Endothelial cell of umbilical vein (primary cell): ENCODE data around the gene POU6F2. TPM values are rescaled to one million over a fixed set of nuclear protein-coding genes. Genes with fewer than 3 reads are reported as not detected.

Experiments used
- BruUV-seq: library from RNA; stranded (reverse); fragments of 400-500 nt; replicated peaks from 2 replicates; lab custom pipeline; 2021; lab: Mats Ljungman, UMichigan
- CTCF ChIA-PET: fragments of 300-600, 350-600 bp; sonication (Branson Sonifier 250); formaldehyde crosslinking; loops from one replicate; lab custom pipeline; 2021; ENCODE audit warnings: antibody characterized with exemption, inconsistent platforms; lab: Charles Lee
- POLR2A ChIA-PET: fragments of 300-600, 350-600 bp; sonication (Branson Sonifier 250); formaldehyde crosslinking; loops from one replicate; lab custom pipeline; 2021; ENCODE audit warnings: antibody characterized with exemption, inconsistent platforms; lab: Charles Lee
- DNase-seq: peaks from one replicate; pipeline ENCODE4 v3.0.0-alpha.2; 2011; ENCODE audit warnings: low read depth, low spot score
- FAIRE-seq: peaks from 2 replicates; lab custom pipeline; 2011; peaks lifted over from hg19 to GRCh38; lab: Jason Lieb, UNC
- H2AFZ ChIP-seq: 2 replicates; pipeline ENCODE4 v1.6.0; 2012; ENCODE audit warnings: low read depth, low read length, control low read depth, inconsistent platforms
- H3K27ac ChIP-seq: 2 replicates; pipeline ENCODE4 v1.5.1; 2011; ENCODE audit warnings: low read depth, mild to moderate bottlenecking, control low read depth, low read length, moderate library complexity; ENCODE audit not compliant: insufficient read depth
- H3K27me3 ChIP-seq, 2 experiments: 2 replicates each; pipeline versions ENCODE4 v1.6.0 to v1.6.1; 2011; ENCODE audit warnings: low read length in 2 of 2, mixed read lengths in 1 of 2; ENCODE audit not compliant: control insufficient read depth in 2 of 2, insufficient read depth in 2 of 2
- H3K36me3 ChIP-seq, 2 experiments: 2 replicates in 1 of 2; 3 replicates in 1 of 2; pipeline ENCODE4 v1.5.1; 2011; ENCODE audit warnings: low read length in 2 of 2, mild to moderate bottlenecking in 1 of 2, moderate library complexity in 1 of 2; ENCODE audit not compliant: control insufficient read depth in 2 of 2, insufficient read depth in 2 of 2; ENCODE audit errors: extremely low read depth in 1 of 2
- H3K4me1 ChIP-seq: 3 replicates; pipeline ENCODE4 v1.5.1; 2011; ENCODE audit warnings: mild to moderate bottlenecking, low read length; ENCODE audit not compliant: control insufficient read depth, insufficient read depth; ENCODE audit errors: extremely low read depth
- H3K4me2 ChIP-seq: 2 replicates; pipeline ENCODE4 v1.6.1; 2011; ENCODE audit warnings: low read length, control low read depth, mixed read lengths; ENCODE audit not compliant: insufficient read depth
- H3K4me3 ChIP-seq, 3 experiments: fragments of 200-600 bp in 1 of 3; sonication (generic), shearing (Covaris generic) in 1 of 3; replicated peaks in 1 of 3; 2 replicates each; pipeline ENCODE4 v1.5.1; 2011 to 2016; ENCODE audit warnings: control low read depth in 3 of 3, low read length in 3 of 3, mild to moderate bottlenecking in 2 of 3, inconsistent platforms in 1 of 3, low read depth in 1 of 3, moderate library complexity in 1 of 3; ENCODE audit not compliant: insufficient read depth in 1 of 3
- H3K79me2 ChIP-seq: 2 replicates; pipeline ENCODE4 v1.6.0; 2012; ENCODE audit warnings: low read length, inconsistent platforms; ENCODE audit not compliant: control insufficient read depth, insufficient read depth
- H3K9ac ChIP-seq: replicated peaks from 2 replicates; pipeline ENCODE3; 2011; ENCODE audit warnings: low read length, control low read depth; ENCODE audit not compliant: insufficient read depth; ENCODE audit errors: extremely low read depth
- H3K9me1 ChIP-seq: replicated peaks from 3 replicates; pipeline ENCODE4 v1.6.0; 2011; ENCODE audit warnings: mild to moderate bottlenecking, low read length; ENCODE audit not compliant: control insufficient read depth, insufficient read depth; ENCODE audit errors: extremely low read depth
- H3K9me3 ChIP-seq: replicated peaks from 2 replicates; pipeline ENCODE4 v1.5.1; 2012; ENCODE audit warnings: low read length, inconsistent platforms; ENCODE audit not compliant: control insufficient read depth, insufficient read depth
- H4K20me1 ChIP-seq: replicated peaks from 2 replicates; pipeline ENCODE3; 2011; ENCODE audit warnings: mild to moderate bottlenecking, low read length; ENCODE audit not compliant: control insufficient read depth, insufficient read depth; ENCODE audit errors: extremely low read depth
- EZH2 ChIP-seq: IDR thresholded peaks from 2 replicates; pipeline ENCODE4 v1.6.1; 2012; ENCODE audit warnings: borderline replicate concordance, low read depth, mild to moderate bottlenecking, moderate library complexity, low read length, inconsistent platforms; ENCODE audit not compliant: severe bottlenecking
- FOS ChIP-seq: IDR thresholded peaks from 2 replicates; pipeline ENCODE4 v1.6.1; 2011; ENCODE audit warnings: mild to moderate bottlenecking, low read length, moderate library complexity, borderline replicate concordance; ENCODE audit not compliant: insufficient read depth
- GATA2 ChIP-seq: IDR thresholded peaks from 2 replicates; pipeline ENCODE4 v1.7.0; 2011; ENCODE audit warnings: low read depth, mild to moderate bottlenecking, moderate library complexity, mixed read lengths, low read length; ENCODE audit not compliant: insufficient read length, insufficient read depth
- JUN ChIP-seq: IDR thresholded peaks from 2 replicates; pipeline ENCODE4 v1.6.1; 2011; ENCODE audit warnings: borderline replicate concordance, low read depth; ENCODE audit not compliant: insufficient read length, insufficient read depth
- MYC ChIP-seq: IDR thresholded peaks from one replicate; pipeline ENCODE4 v1.6.1; 2011; ENCODE audit warnings: mild to moderate bottlenecking, low read depth, low read length
- POLR2A ChIP-seq: IDR thresholded peaks from 2 replicates; pipeline ENCODE4 v1.6.1; 2012; ENCODE audit warnings: low read depth, mild to moderate bottlenecking, control low read depth, low read length
- POLR2AphosphoS5 ChIP-seq: IDR thresholded peaks from 2 replicates; pipeline ENCODE4 v1.6.1; 2012; ENCODE audit warnings: low read depth, mild to moderate bottlenecking, control low read depth, low read length, moderate library complexity; ENCODE audit not compliant: insufficient read depth
- dilution Hi-C: fragments of 300-500 bp; cut with MboI; formaldehyde crosslinking; loops from one replicate; pipeline ENCODE4 v1.15.0; 2019; ENCODE audit warnings: low sequenced_read_pairs; ENCODE audit not compliant: extremely low pct_ligation_motif_present
- intact Hi-C: fragments of 100-400 bp; cut with micrococcal nuclease; formaldehyde crosslinking; loops from one replicate; pipeline ENCODE4 v1.10.0; 2022
- polyA plus RNA-seq, 4 experiments: library from polyadenylated mRNA; depleted of rRNA in 3 of 4; stranded (reverse) in 3 of 4; unstranded in 1 of 4; fragments of >200 nt; gene quantifications; 2 replicates each; pipeline versions ENCODE4 v1.2.1 to v1.2.3, GENCODE V29; 2011 to 2012; ENCODE audit warnings: missing spikeins in 1 of 4
- total RNA-seq: library from RNA; stranded (reverse); gene quantifications from 2 replicates; pipeline ENCODE4 v1.2.3, GENCODE V29; 2021
- TF ChIP-seq, protein P1 (sequence below), 2 donors: IDR thresholded peaks; 1 replicate in 1 of 2; 2 replicates in 1 of 2; pipeline ENCODE4 v1.5.1; 2011; ENCODE audit warnings: low read length in 2 of 2, mild to moderate bottlenecking in 2 of 2, moderate library complexity in 2 of 2, control low read depth in 1 of 2, inconsistent platforms in 1 of 2, low read depth in 1 of 2; ENCODE audit not compliant: insufficient read depth in 1 of 2; ENCODE audit errors: extremely low read depth in 1 of 2
- TF ChIP-seq, protein P2 (sequence below): IDR thresholded peaks from 2 replicates; pipeline ENCODE4 v1.6.1; 2011; ENCODE audit not compliant: insufficient read depth, insufficient read length

POU6F2 gene
- total and polyA plus RNA-seq, 2 donors (not counting 3 experiments of a cell fraction or from before 2014, with no cell fraction given): 0.29 TPM; not detected in 1

- ChIA-PET POLR2A (no interaction called here), CTCF (no interaction called here)
Measured at GRCh38 chr7:39507866-39508551, 530.3 kb downstream of the POU6F2 start.

More at GRCh38 chr7:39507866-39508551, 530.3 kb downstream of the POU6F2 start:
- H3K27ac ChIP-seq: no peak overlapping the region
- DNase-seq (no peak), FAIRE-seq (no peak)
- H3K9ac ChIP-seq: no peak overlapping the region
- H3K79me2 ChIP-seq: no peaks in the 10 kb centered on the region
- H3K4me2 ChIP-seq: no peak overlapping the region
- intact Hi-C loops (no loop called here), dilution Hi-C loops (no loop called here)
- H3K27me3 ChIP-seq: no peaks in the 10 kb centered on the region
- TF ChIP-seq FOS (no peak), GATA2 (no peak), JUN (no peak), POLR2AphosphoS5 (no peak), EZH2 (no peak), POLR2A (no peak), MYC (no peak)
- TF ChIP-seq, protein P1, sequence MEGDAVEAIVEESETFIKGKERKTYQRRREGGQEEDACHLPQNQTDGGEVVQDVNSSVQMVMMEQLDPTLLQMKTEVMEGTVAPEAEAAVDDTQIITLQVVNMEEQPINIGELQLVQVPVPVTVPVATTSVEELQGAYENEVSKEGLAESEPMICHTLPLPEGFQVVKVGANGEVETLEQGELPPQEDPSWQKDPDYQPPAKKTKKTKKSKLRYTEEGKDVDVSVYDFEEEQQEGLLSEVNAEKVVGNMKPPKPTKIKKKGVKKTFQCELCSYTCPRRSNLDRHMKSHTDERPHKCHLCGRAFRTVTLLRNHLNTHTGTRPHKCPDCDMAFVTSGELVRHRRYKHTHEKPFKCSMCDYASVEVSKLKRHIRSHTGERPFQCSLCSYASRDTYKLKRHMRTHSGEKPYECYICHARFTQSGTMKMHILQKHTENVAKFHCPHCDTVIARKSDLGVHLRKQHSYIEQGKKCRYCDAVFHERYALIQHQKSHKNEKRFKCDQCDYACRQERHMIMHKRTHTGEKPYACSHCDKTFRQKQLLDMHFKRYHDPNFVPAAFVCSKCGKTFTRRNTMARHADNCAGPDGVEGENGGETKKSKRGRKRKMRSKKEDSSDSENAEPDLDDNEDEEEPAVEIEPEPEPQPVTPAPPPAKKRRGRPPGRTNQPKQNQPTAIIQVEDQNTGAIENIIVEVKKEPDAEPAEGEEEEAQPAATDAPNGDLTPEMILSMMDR (IDR thresholded peaks at IDR 0.05; ENCODE audit: extremely low read depth in 1 of 2, insufficient read depth in 1 of 2, low read depth in 1 of 2, low read length in 2 of 2): no peak
- TF ChIP-seq, protein P2, sequence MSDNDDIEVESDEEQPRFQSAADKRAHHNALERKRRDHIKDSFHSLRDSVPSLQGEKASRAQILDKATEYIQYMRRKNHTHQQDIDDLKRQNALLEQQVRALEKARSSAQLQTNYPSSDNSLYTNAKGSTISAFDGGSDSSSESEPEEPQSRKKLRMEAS: no peak
- no peaks in the 10 kb centered on the region for H4K20me1 ChIP-seq
- H3K9me3 ChIP-seq: no peaks in the 10 kb centered on the region
- H3K36me3 ChIP-seq: no peaks in the 10 kb centered on the region
- no peak overlapping the region for H2AFZ ChIP-seq
- BruUV-seq: no TSS peak
- no peaks in the 10 kb centered on the region for H3K9me1 ChIP-seq
- no peak overlapping the region for H3K4me3 ChIP-seq
- H3K4me1 ChIP-seq: no peaks in the 10 kb centered on the region
